BLaER1 (cell line): ENCODE results near the gene SCAF1.

ENCODE experiments used
- H3K27ac ChIP-seq: shearing (Covaris generic); formaldehyde crosslinking; 2 replicates; pipeline ENCODE4 v1.8.1; 2022
- H3K27me3 ChIP-seq: shearing (Covaris generic); formaldehyde crosslinking; 2 replicates; pipeline ENCODE4 v1.8.1; 2022
- H3K36me3 ChIP-seq: shearing (Covaris generic); formaldehyde crosslinking; 2 replicates; pipeline ENCODE4 v1.8.1; 2022
- H3K4me1 ChIP-seq: shearing (Covaris generic); formaldehyde crosslinking; 2 replicates; pipeline ENCODE4 v1.8.1; 2022
- H3K4me2 ChIP-seq: shearing (Covaris generic); formaldehyde crosslinking; 2 replicates; pipeline ENCODE4 v1.8.1; 2022
- H3K4me3 ChIP-seq: shearing (Covaris generic); formaldehyde crosslinking; 2 replicates; pipeline ENCODE4 v1.8.1; 2022
- H3K9ac ChIP-seq: shearing (Covaris generic); formaldehyde crosslinking; 2 replicates; pipeline ENCODE4 v1.8.1; 2022
- H3K9me3 ChIP-seq: shearing (Covaris generic); formaldehyde crosslinking; 2 replicates; pipeline ENCODE4 v1.8.1; 2022
- H4K20me1 ChIP-seq: shearing (Covaris generic); formaldehyde crosslinking; 2 replicates; pipeline ENCODE4 v1.8.1; 2022
- Cebpa-rat ChIP-seq: shearing (Covaris generic); IDR thresholded peaks from 2 replicates; pipeline ENCODE4 v1.8.1; 2022

SCAF1 gene

GRCh38 chr19:49677231-49677900, 35.4 kb downstream of the SCAF1 start, which contains the start of gene PRMT1:
Gene PRMT1 (plus strand): TSS chr19:49677271. CDS start chr19:49677281, 10 bp downstream.
- no peak for TF ChIP-seq Cebpa-rat
- H3K27me3 ChIP-seq: no peaks in the 10 kb centered on the region
- peak within 1 kb of the TSS; percentile 97 for H3K4me2 ChIP-seq
- peaks cover 62% of the 10 kb centered on the region for H3K4me1 ChIP-seq
- H4K20me1 ChIP-seq: peaks cover 48% of the 10 kb centered on the region
- no peaks in the 10 kb centered on the region for H3K9me3 ChIP-seq
- peak within 1 kb of the TSS; percentile 99 for H3K4me3 ChIP-seq
- H3K9ac ChIP-seq: peak within 1 kb of the TSS; percentile 100
- H3K27ac ChIP-seq: peak within 1 kb of the TSS; percentile 100
- H3K36me3 ChIP-seq: peaks cover 24% of the 10 kb centered on the region

- no peaks in the 10 kb centered on the region for H3K9me3 ChIP-seq
- H3K4me3 ChIP-seq: peak overlapping the region; percentile 99
- H3K27me3 ChIP-seq: no peaks in the 10 kb centered on the region
- peak overlapping the region; percentile 100 for H3K27ac ChIP-seq
- peak; percentile 83 for TF ChIP-seq Cebpa-rat
- peak overlapping the region; percentile 97 for H3K4me2 ChIP-seq
- H4K20me1 ChIP-seq: peaks cover 55% of the 10 kb centered on the region
- H3K36me3 ChIP-seq: peaks cover 28% of the 10 kb centered on the region
- H3K4me1 ChIP-seq: peaks cover 62% of the 10 kb centered on the region
- H3K9ac ChIP-seq: peak overlapping the region; percentile 100
Observed at GRCh38 chr19:49677901-49678674, 36.1 kb downstream of the SCAF1 start.

- Histone ChIP-seq H3K4me2 (peak overlapping the region; percentile 97), H3K9me3 (no peaks in the 10 kb centered on the region), H3K27ac (0 out of 2 replicates have a peak overlapping the region, but pooled peaks have one; percentile 18), H3K36me3 (peaks cover 34% of the 10 kb centered on the region), H3K27me3 (no peaks in the 10 kb centered on the region), H3K4me1 (peaks cover 52% of the 10 kb centered on the region), H3K9ac (0 out of 2 replicates have a peak overlapping the region, but pooled peaks have one; percentile 6), H3K4me3 (peak overlapping the region; percentile 99; the same call in 1 of the 2 replicates), H4K20me1 (peaks cover 66% of the 10 kb centered on the region)
- no peak for TF ChIP-seq Cebpa-rat
Observed at GRCh38 chr19:49678985-49679770, 37.2 kb downstream of the SCAF1 start.

- peak overlapping the region; percentile 26; the same call in 1 of the 2 replicates for H3K27ac ChIP-seq
- H3K4me2 ChIP-seq: peak overlapping the region; percentile 97
- H3K4me3 ChIP-seq: peak overlapping the region; percentile 22; the same call in 1 of the 2 replicates
- H4K20me1 ChIP-seq: peaks cover 73% of the 10 kb centered on the region
- H3K9me3 ChIP-seq: no peaks in the 10 kb centered on the region
- peak overlapping the region; percentile 48; the same call in 1 of the 2 replicates for H3K9ac ChIP-seq
- TF ChIP-seq Cebpa-rat: no peak
- peaks cover 41% of the 10 kb centered on the region for H3K36me3 ChIP-seq
- peaks cover 45% of the 10 kb centered on the region for H3K4me1 ChIP-seq
- H3K27me3 ChIP-seq: no peaks in the 10 kb centered on the region
Observed at GRCh38 chr19:49679771-49680413, 37.9 kb downstream of the SCAF1 start.

- peaks cover 49% of the 10 kb centered on the region for H3K36me3 ChIP-seq
- peaks cover 37% of the 10 kb centered on the region for H3K4me1 ChIP-seq
- no peaks in the 10 kb centered on the region for H3K27me3 ChIP-seq
- H4K20me1 ChIP-seq: peaks cover 81% of the 10 kb centered on the region
- H3K9ac ChIP-seq: peak overlapping the region; percentile 48; the same call in 1 of the 2 replicates
- peak overlapping the region; percentile 26; the same call in 1 of the 2 replicates for H3K27ac ChIP-seq
- H3K4me2 ChIP-seq: peak overlapping the region; percentile 97
- H3K9me3 ChIP-seq: no peaks in the 10 kb centered on the region
- no peak for TF ChIP-seq Cebpa-rat
- H3K4me3 ChIP-seq: peak overlapping the region; percentile 22; the same call in 1 of the 2 replicates
Observed at GRCh38 chr19:49680421-49681351, 38.7 kb downstream of the SCAF1 start.

- Histone ChIP-seq H3K36me3 (peaks cover 58% of the 10 kb centered on the region), H4K20me1 (peaks cover 90% of the 10 kb centered on the region), H3K4me2 (no peak overlapping the region)
Observed at GRCh38 chr19:49681830-49682229, 39.8 kb downstream of the SCAF1 start.

GRCh38 chr19:49682274-49682673, 40.3 kb downstream of the SCAF1 start:
- Histone ChIP-seq H3K27me3 (no peaks in the 10 kb centered on the region), H3K4me3 (no peak overlapping the region), H4K20me1 (peaks cover 94% of the 10 kb centered on the region), H3K9me3 (no peaks in the 10 kb centered on the region), H3K4me2 (no peak overlapping the region), H3K27ac (no peak overlapping the region), H3K36me3 (peaks cover 62% of the 10 kb centered on the region), H3K4me1 (peaks cover 38% of the 10 kb centered on the region), H3K9ac (no peak overlapping the region)
- TF ChIP-seq Cebpa-rat: no peak

More at GRCh38 chr19:49681830-49682229, 39.8 kb downstream of the SCAF1 start:
- Histone ChIP-seq H3K4me1 (peaks cover 34% of the 10 kb centered on the region), H3K4me3 (no peak overlapping the region), H3K9ac (no peak overlapping the region), H3K27ac (no peak overlapping the region), H3K27me3 (no peaks in the 10 kb centered on the region), H3K9me3 (no peaks in the 10 kb centered on the region)
- TF ChIP-seq Cebpa-rat: no peak

- Histone ChIP-seq H3K4me3 (no peak overlapping the region), H3K4me1 (peaks cover 46% of the 10 kb centered on the region), H3K9me3 (no peaks in the 10 kb centered on the region), H3K27ac (no peak overlapping the region), H3K27me3 (no peaks in the 10 kb centered on the region), H4K20me1 (peaks cover 97% of the 10 kb centered on the region), H3K9ac (no peak overlapping the region), H3K36me3 (peaks cover 77% of the 10 kb centered on the region), H3K4me2 (no peak overlapping the region)
- TF ChIP-seq Cebpa-rat: no peak
Observed at GRCh38 chr19:49683814-49684250, 41.8 kb downstream of the SCAF1 start.
